HepG2 (cell line): Measurements from ENCODE around the gene STAG3. TPM values are rescaled to one million over a fixed set of nuclear protein-coding genes. Genes with fewer than 3 reads are reported as not detected.

Experiments
- CBX1 ChIP-seq: IDR thresholded peaks from one replicate; pipeline ENCODE4 v1.6.1; 2016; ENCODE audit warnings: antibody characterized with exemption, low read depth
- GABPB1 ChIP-seq: IDR thresholded peaks from 2 replicates; pipeline ENCODE4 v1.6.1; 2016; ENCODE audit warnings: mild to moderate bottlenecking, missing genetic modification reagents, moderate library complexity, missing compliant biosample characterization
- HNRNPLL ChIP-seq: fragments of 200-400 bp; formaldehyde crosslinking; IDR thresholded peaks from 2 replicates; pipeline ENCODE4 v1.6.1; 2017; ENCODE audit warnings: mild to moderate bottlenecking, low read depth, low read length; ENCODE audit not compliant: poor library complexity, severe bottlenecking
- MXI1 ChIP-seq: IDR thresholded peaks from 3 replicates; pipeline ENCODE4 v1.6.1; 2012; ENCODE audit warnings: low read depth, low read length, inconsistent platforms, borderline replicate concordance
- MYC ChIP-seq: sonication (generic); formaldehyde crosslinking; IDR thresholded peaks from 2 replicates; pipeline ENCODE4 v1.9.0; 2021; ENCODE audit warnings: missing genetic modification reagents, borderline replicate concordance
- NFYC ChIP-seq: IDR thresholded peaks from 2 replicates; pipeline ENCODE4 v1.6.1; 2016; ENCODE audit warnings: missing genetic modification reagents, missing compliant biosample characterization
- PHF20 ChIP-seq: sonication (generic); formaldehyde crosslinking; IDR thresholded peaks from 2 replicates; pipeline ENCODE4 v1.5.0; 2020; ENCODE audit warnings: mild to moderate bottlenecking, missing genetic modification reagents
- PHF8 ChIP-seq: sonication (generic); formaldehyde crosslinking; IDR thresholded peaks from 2 replicates; pipeline ENCODE4 v1.5.0; 2020; ENCODE audit warnings: missing genetic modification reagents
- RBFOX2 ChIP-seq: fragments of 200-400 bp; formaldehyde crosslinking; IDR thresholded peaks from 2 replicates; pipeline ENCODE4 v1.6.1; 2017; ENCODE audit warnings: low read depth, mild to moderate bottlenecking, low read length
- SIX1 ChIP-seq: sonication (generic); formaldehyde crosslinking; IDR thresholded peaks from 2 replicates; pipeline ENCODE4 v1.4.0; 2020; ENCODE audit warnings: missing genetic modification reagents, borderline replicate concordance
- SP2 ChIP-seq: sonication (generic); formaldehyde crosslinking; IDR thresholded peaks from 2 replicates; pipeline ENCODE4 v1.5.1; 2020; ENCODE audit warnings: mild to moderate bottlenecking, missing genetic modification reagents
- SP4 ChIP-seq: sonication (generic); formaldehyde crosslinking; IDR thresholded peaks from 2 replicates; pipeline ENCODE4 v1.8.1; 2023; ENCODE audit warnings: mild to moderate bottlenecking, missing genetic modification reagents
- ZMAT3 ChIP-seq: sonication (generic); formaldehyde crosslinking; conservative IDR thresholded peaks from 2 replicates; pipeline ENCODE4 v1.7.0; 2021; ENCODE audit warnings: missing genetic modification reagents
- ZMYM2 ChIP-seq: sonication (generic); formaldehyde crosslinking; IDR thresholded peaks from 2 replicates; pipeline ENCODE4 v1.8.0; 2022; ENCODE audit warnings: mild to moderate bottlenecking, missing genetic modification reagents
- ZNF235 ChIP-seq: sonication (generic); formaldehyde crosslinking; IDR thresholded peaks from 2 replicates; pipeline ENCODE4 v1.8.1; 2023; ENCODE audit warnings: mild to moderate bottlenecking, missing genetic modification reagents, borderline replicate concordance
- ZNF564 ChIP-seq: sonication (generic); formaldehyde crosslinking; IDR thresholded peaks from 2 replicates; pipeline ENCODE4 v1.8.1; 2023; ENCODE audit warnings: mild to moderate bottlenecking, missing genetic modification reagents
- ZNF850 ChIP-seq: sonication (generic); formaldehyde crosslinking; conservative IDR thresholded peaks from 2 replicates; pipeline ENCODE4 v1.9.0; 2021; ENCODE audit warnings: mild to moderate bottlenecking, missing genetic modification reagents
- polyA plus RNA-seq, 8 experiments: library from polyadenylated mRNA; depleted of rRNA in 3 of 8; stranded (reverse) in 7 of 8; unstranded in 1 of 8; fragments of >200 nt; fragmentation: Illumina TruSeq in 4 of 8; extraction: Trizol in 4 of 8; gene quantifications; 2 replicates each; pipeline versions ENCODE4 v1.2.1 to v1.2.3, GENCODE V29; 2011 to 2016; ENCODE audit warnings: low read depth in 4 of 8, missing spikeins in 1 of 8, mixed read lengths in 1 of 8; ENCODE audit not compliant: insufficient read depth in 1 of 8
- total RNA-seq, 5 experiments: library from RNA; depleted of rRNA; stranded (reverse); fragments of >200 nt; fragmentation: Illumina TruSeq; extraction: Trizol; gene quantifications; 2 replicates each; pipeline ENCODE4 v1.2.3, GENCODE V29; 2016; ENCODE audit warnings: low read depth in 1 of 5
- TF ChIP-seq, protein P1 (sequence below): sonication (generic); formaldehyde crosslinking; IDR thresholded peaks from 2 replicates; pipeline ENCODE4 v1.4.0; 2020; ENCODE audit warnings: missing genetic modification reagents
- TF ChIP-seq, protein P2 (sequence below): IDR thresholded peaks from 2 replicates; pipeline ENCODE4 v1.6.1; 2012; ENCODE audit warnings: inconsistent platforms
- TF ChIP-seq, protein P3 (sequence below): sonication (generic); formaldehyde crosslinking; IDR thresholded peaks from 2 replicates; pipeline ENCODE4 v1.5.0; 2020; ENCODE audit warnings: mild to moderate bottlenecking, low read depth, missing genetic modification reagents, borderline replicate concordance
- TF ChIP-seq, protein P4 (sequence below): sonication (generic); formaldehyde crosslinking; IDR thresholded peaks from 2 replicates; pipeline ENCODE4 v1.8.1; 2023; ENCODE audit warnings: mild to moderate bottlenecking, missing genetic modification reagents, borderline replicate concordance
- TF ChIP-seq, protein P5 (sequence below): IDR thresholded peaks from 2 replicates; pipeline ENCODE4 v1.6.1; 2016; ENCODE audit warnings: missing compliant biosample characterization, missing genetic modification reagents, borderline replicate concordance

The STAG3 gene
- total and polyA plus RNA-seq, 2 of the 13 experiments (the other 11 are each of a cell fraction or from before 2014, with no cell fraction given) = 0.09 to 0.33 TPM

DNA sequence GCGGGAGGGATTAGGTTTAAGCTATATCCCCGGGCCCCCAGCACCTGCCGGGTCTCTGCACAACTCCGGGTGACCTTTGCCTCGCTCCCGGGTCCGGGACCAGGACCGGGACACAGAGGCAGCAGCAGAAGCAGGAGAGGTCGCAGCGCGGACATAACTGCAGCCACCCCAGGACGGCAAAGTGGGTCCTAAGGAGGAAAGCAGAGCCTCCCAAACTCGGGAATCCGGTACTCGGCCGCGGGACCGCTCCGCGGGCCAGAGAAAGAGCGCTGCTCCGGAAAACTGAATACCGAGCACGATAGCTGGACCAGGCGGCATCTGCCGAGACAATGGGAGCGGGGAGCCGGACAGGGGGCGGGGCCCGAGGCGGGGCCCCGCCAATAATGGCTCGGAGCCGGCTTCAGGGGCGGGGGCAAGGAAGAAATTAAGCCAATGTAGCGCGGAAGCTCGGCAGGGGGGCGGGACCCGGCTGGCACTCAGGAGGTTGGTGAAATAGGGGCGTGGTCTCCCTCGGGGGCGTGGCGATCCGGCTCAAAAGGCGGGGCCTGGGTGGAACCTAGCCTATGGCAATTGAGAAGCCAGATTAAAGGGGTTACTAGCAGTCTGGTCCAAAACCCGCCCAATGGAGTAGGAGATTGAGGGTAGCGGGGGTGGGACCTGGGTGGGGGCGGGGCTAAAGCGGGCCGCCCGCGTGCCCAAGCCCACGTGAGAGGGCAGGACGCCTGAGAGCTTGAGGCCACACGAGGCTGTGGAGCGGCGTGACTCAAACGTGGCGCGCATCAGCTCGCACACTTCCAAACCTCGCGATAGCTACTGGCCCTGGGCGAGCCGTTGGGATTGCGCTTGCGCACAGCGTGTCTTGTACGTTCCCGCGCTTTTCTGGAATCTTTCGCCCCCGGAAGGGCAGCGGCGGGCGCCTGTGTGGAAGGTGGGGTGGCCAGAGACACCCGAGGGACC lies at the start of gene STAG3, which contains the start of gene GPC2 (continued):
- TF ChIP-seq, protein P1, sequence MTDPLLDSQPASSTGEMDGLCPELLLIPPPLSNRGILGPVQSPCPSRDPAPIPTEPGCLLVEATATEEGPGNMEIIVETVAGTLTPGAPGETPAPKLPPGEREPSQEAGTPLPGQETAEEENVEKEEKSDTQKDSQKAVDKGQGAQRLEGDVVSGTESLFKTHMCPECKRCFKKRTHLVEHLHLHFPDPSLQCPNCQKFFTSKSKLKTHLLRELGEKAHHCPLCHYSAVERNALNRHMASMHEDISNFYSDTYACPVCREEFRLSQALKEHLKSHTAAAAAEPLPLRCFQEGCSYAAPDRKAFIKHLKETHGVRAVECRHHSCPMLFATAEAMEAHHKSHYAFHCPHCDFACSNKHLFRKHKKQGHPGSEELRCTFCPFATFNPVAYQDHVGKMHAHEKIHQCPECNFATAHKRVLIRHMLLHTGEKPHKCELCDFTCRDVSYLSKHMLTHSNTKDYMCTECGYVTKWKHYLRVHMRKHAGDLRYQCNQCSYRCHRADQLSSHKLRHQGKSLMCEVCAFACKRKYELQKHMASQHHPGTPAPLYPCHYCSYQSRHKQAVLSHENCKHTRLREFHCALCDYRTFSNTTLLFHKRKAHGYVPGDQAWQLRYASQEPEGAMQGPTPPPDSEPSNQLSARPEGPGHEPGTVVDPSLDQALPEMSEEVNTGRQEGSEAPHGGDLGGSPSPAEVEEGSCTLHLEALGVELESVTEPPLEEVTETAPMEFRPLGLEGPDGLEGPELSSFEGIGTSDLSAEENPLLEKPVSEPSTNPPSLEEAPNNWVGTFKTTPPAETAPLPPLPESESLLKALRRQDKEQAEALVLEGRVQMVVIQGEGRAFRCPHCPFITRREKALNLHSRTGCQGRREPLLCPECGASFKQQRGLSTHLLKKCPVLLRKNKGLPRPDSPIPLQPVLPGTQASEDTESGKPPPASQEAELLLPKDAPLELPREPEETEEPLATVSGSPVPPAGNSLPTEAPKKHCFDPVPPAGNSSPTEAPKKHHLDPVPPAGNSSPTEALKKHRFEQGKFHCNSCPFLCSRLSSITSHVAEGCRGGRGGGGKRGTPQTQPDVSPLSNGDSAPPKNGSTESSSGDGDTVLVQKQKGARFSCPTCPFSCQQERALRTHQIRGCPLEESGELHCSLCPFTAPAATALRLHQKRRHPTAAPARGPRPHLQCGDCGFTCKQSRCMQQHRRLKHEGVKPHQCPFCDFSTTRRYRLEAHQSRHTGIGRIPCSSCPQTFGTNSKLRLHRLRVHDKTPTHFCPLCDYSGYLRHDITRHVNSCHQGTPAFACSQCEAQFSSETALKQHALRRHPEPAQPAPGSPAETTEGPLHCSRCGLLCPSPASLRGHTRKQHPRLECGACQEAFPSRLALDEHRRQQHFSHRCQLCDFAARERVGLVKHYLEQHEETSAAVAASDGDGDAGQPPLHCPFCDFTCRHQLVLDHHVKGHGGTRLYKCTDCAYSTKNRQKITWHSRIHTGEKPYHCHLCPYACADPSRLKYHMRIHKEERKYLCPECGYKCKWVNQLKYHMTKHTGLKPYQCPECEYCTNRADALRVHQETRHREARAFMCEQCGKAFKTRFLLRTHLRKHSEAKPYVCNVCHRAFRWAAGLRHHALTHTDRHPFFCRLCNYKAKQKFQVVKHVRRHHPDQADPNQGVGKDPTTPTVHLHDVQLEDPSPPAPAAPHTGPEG (CRISPR knock-in tag) = no peak
- TF ChIP-seq GABPB1 (CRISPR knock-in tag) (peak; percentile 52; the same call in 1 of the 2 replicates), HNRNPLL (peak; percentile 46), ZMYM2 (0 out of 2 replicates have a peak, but pooled peaks have one; percentile 24), ZNF850 (CRISPR knock-in tag) (no peak), SP4 (CRISPR knock-in tag) (peak; percentile 83), PHF8 (CRISPR knock-in tag) (0 out of 2 replicates have a peak, but pooled peaks have one; percentile 34), ZMAT3 (CRISPR knock-in tag) (no peak), MYC (CRISPR knock-in tag) (peak; percentile 53; the same call in 1 of the 2 replicates), PHF20 (CRISPR knock-in tag) (no peak), RBFOX2 (0 out of 2 replicates have a peak, but pooled peaks have one; percentile 46), MXI1 (no peak), ZNF564 (CRISPR knock-in tag) (0 out of 2 replicates have a peak, but pooled peaks have one; percentile 8), SIX1 (CRISPR knock-in tag) (no peak), SP2 (CRISPR knock-in tag) (peak; percentile 79), ZNF235 (no peak), NFYC (CRISPR knock-in tag) (peak; percentile 71), CBX1 (no peak)
- TF ChIP-seq, protein P2, sequence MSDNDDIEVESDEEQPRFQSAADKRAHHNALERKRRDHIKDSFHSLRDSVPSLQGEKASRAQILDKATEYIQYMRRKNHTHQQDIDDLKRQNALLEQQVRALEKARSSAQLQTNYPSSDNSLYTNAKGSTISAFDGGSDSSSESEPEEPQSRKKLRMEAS = peak; percentile 93
- TF ChIP-seq, protein P3, sequence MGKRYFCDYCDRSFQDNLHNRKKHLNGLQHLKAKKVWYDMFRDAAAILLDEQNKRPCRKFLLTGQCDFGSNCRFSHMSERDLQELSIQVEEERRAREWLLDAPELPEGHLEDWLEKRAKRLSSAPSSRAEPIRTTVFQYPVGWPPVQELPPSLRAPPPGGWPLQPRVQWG (CRISPR knock-in tag) = no peak
- TF ChIP-seq, protein P4, sequence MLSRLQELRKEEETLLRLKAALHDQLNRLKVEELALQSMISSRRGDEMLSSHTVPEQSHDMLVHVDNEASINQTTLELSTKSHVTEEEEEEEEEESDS (CRISPR knock-in tag) = no peak
- TF ChIP-seq, protein P5, sequence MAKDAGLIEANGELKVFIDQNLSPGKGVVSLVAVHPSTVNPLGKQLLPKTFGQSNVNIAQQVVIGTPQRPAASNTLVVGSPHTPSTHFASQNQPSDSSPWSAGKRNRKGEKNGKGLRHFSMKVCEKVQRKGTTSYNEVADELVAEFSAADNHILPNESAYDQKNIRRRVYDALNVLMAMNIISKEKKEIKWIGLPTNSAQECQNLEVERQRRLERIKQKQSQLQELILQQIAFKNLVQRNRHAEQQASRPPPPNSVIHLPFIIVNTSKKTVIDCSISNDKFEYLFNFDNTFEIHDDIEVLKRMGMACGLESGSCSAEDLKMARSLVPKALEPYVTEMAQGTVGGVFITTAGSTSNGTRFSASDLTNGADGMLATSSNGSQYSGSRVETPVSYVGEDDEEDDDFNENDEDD (CRISPR knock-in tag) = peak; percentile 77
